Activated naive CD8-positive, alpha-beta T cell treated with anti-CD3 and anti-CD28 coated beads, Interleukin-2, amount 50 U/mL, for 24 hours (primary cell): ENCODE measurements around the gene CHD3.

Source experiments
- ATAC-seq: fragments of 150-1000 bp; cut with Tn5 transposase; one replicate; pipeline ENCODE4 v1.10.0; 2021
- DNase-seq: peaks from one replicate; pipeline ENCODE4 v3.0.0; 2021
- H3K27ac Mint-ChIP-seq: one replicate; pipeline ENCODE4 v1.8.0; 2021; ENCODE audit warnings: mild to moderate bottlenecking, mixed read lengths
- H3K27me3 Mint-ChIP-seq: one replicate; pipeline ENCODE4 v1.8.0; 2021; ENCODE audit warnings: mixed read lengths
- H3K36me3 Mint-ChIP-seq: one replicate; pipeline ENCODE4 v1.8.0; 2021; ENCODE audit warnings: low read depth, mixed read lengths
- H3K4me1 Mint-ChIP-seq: one replicate; pipeline ENCODE4 v1.8.0; 2021; ENCODE audit warnings: mixed read lengths
- H3K4me3 Mint-ChIP-seq: one replicate; pipeline ENCODE4 v1.8.0; 2021; ENCODE audit warnings: mild to moderate bottlenecking, moderate library complexity, mixed read lengths
- H3K9me3 Mint-ChIP-seq: one replicate; pipeline ENCODE4 v1.8.0; 2021; ENCODE audit warnings: mixed read lengths

Gene CHD3

GRCh38 chr17:7888184-7888920 lies at the start of gene CHD3:
Gene CHD3, plus strand, starts transcription at chr17:7888789. Its CDS starts 212 bp downstream, at chr17:7889001.
- H3K9me3 Mint-ChIP-seq = no peaks in the 10 kb centered on the region
- ATAC-seq (peak; percentile 25), DNase-seq (peak; percentile 65)
- peaks cover 10% of the 10 kb centered on the region for H3K4me1 Mint-ChIP-seq
- H3K27me3 Mint-ChIP-seq = no peaks in the 10 kb centered on the region
- H3K27ac Mint-ChIP-seq = no peak within 1 kb of the TSS
- H3K36me3 Mint-ChIP-seq = peaks cover 27% of the 10 kb centered on the region
- H3K4me3 Mint-ChIP-seq = no peak within 1 kb of the TSS

GRCh38 chr17:7839190-7839875 lies 49.3 kb upstream of the CHD3 start:
- peaks cover 59% of the 10 kb centered on the region for H3K4me1 Mint-ChIP-seq
- H3K27ac Mint-ChIP-seq = peak overlapping the region; percentile 99
- ATAC-seq (no peak), DNase-seq (no peak)
- peaks cover 4% of the 10 kb centered on the region for H3K36me3 Mint-ChIP-seq
- peak overlapping the region; percentile 89 for H3K4me3 Mint-ChIP-seq
- no peaks in the 10 kb centered on the region for H3K9me3 Mint-ChIP-seq
- H3K27me3 Mint-ChIP-seq = no peaks in the 10 kb centered on the region

GRCh38 chr17:7839876-7840261 lies 48.7 kb upstream of the CHD3 start:
- Mint-ChIP-seq H3K36me3 (peaks cover 4% of the 10 kb centered on the region), H3K27me3 (no peaks in the 10 kb centered on the region), H3K9me3 (no peaks in the 10 kb centered on the region), H3K4me1 (peaks cover 57% of the 10 kb centered on the region), H3K27ac (peak overlapping the region; percentile 99), H3K4me3 (peak overlapping the region; percentile 91)
- ATAC-seq = no peak
- DNase-seq = no peak

GRCh38 chr17:7840441-7840840 lies 48.1 kb upstream of the CHD3 start:
- H3K9me3 Mint-ChIP-seq = no peaks in the 10 kb centered on the region
- no peaks in the 10 kb centered on the region for H3K27me3 Mint-ChIP-seq
- no peak for ATAC-seq
- peaks cover 6% of the 10 kb centered on the region for H3K36me3 Mint-ChIP-seq
- H3K4me1 Mint-ChIP-seq = peaks cover 56% of the 10 kb centered on the region
- no peak for DNase-seq
- H3K4me3 Mint-ChIP-seq = peak overlapping the region; percentile 91
- peak overlapping the region; percentile 99 for H3K27ac Mint-ChIP-seq

GRCh38 chr17:7840875-7841274 lies 47.7 kb upstream of the CHD3 start:
- no peaks in the 10 kb centered on the region for H3K9me3 Mint-ChIP-seq
- peak overlapping the region; percentile 91 for H3K4me3 Mint-ChIP-seq
- H3K27me3 Mint-ChIP-seq = no peaks in the 10 kb centered on the region
- H3K36me3 Mint-ChIP-seq = peaks cover 9% of the 10 kb centered on the region
- peak overlapping the region; percentile 99 for H3K27ac Mint-ChIP-seq
- peaks cover 59% of the 10 kb centered on the region for H3K4me1 Mint-ChIP-seq
- DNase-seq (no peak), ATAC-seq (no peak)

GRCh38 chr17:7841396-7841914 lies 47.1 kb upstream of the CHD3 start:
- ATAC-seq (peak; percentile 51), DNase-seq (peak; percentile 90)
- Mint-ChIP-seq H3K27ac (peak overlapping the region; percentile 99), H3K4me3 (peak overlapping the region; percentile 91), H3K4me1 (peaks cover 61% of the 10 kb centered on the region), H3K27me3 (no peaks in the 10 kb centered on the region), H3K9me3 (no peaks in the 10 kb centered on the region), H3K36me3 (peaks cover 12% of the 10 kb centered on the region)

GRCh38 chr17:7841915-7842379 lies 46.6 kb upstream of the CHD3 start:
- Mint-ChIP-seq H3K36me3 (peaks cover 15% of the 10 kb centered on the region), H3K9me3 (no peaks in the 10 kb centered on the region), H3K4me3 (peak overlapping the region; percentile 91), H3K4me1 (peaks cover 61% of the 10 kb centered on the region), H3K27ac (peak overlapping the region; percentile 99), H3K27me3 (no peaks in the 10 kb centered on the region)
- peak; percentile 5 for ATAC-seq
- DNase-seq = peak; percentile 90

GRCh38 chr17:7842380-7843256 lies 46.0 kb upstream of the CHD3 start:
- H3K27ac Mint-ChIP-seq = peak overlapping the region; percentile 99
- no peaks in the 10 kb centered on the region for H3K9me3 Mint-ChIP-seq
- peak overlapping the region; percentile 91 for H3K4me3 Mint-ChIP-seq
- peak; percentile 96 for DNase-seq
- H3K4me1 Mint-ChIP-seq = peaks cover 56% of the 10 kb centered on the region
- peak; percentile 37 for ATAC-seq
- no peaks in the 10 kb centered on the region for H3K27me3 Mint-ChIP-seq
- H3K36me3 Mint-ChIP-seq = peaks cover 16% of the 10 kb centered on the region

- ATAC-seq = peak; percentile 0
- H3K4me1 Mint-ChIP-seq = peaks cover 54% of the 10 kb centered on the region
- H3K27me3 Mint-ChIP-seq = no peaks in the 10 kb centered on the region
- peak overlapping the region; percentile 91 for H3K4me3 Mint-ChIP-seq
- H3K9me3 Mint-ChIP-seq = no peaks in the 10 kb centered on the region
- peaks cover 17% of the 10 kb centered on the region for H3K36me3 Mint-ChIP-seq
- DNase-seq = peak; percentile 71
- peak overlapping the region; percentile 99 for H3K27ac Mint-ChIP-seq
Measured at GRCh38 chr17:7843257-7843535, 45.4 kb upstream of the CHD3 start.

GRCh38 chr17:7843536-7844291 lies 44.9 kb upstream of the CHD3 start:
- Mint-ChIP-seq H3K9me3 (no peaks in the 10 kb centered on the region), H3K27me3 (no peaks in the 10 kb centered on the region), H3K4me3 (peak overlapping the region; percentile 91), H3K4me1 (peaks cover 51% of the 10 kb centered on the region), H3K27ac (peak overlapping the region; percentile 99), H3K36me3 (peaks cover 18% of the 10 kb centered on the region)
- DNase-seq = peak; percentile 93
- ATAC-seq = peak; percentile 16

- Mint-ChIP-seq H3K4me1 (peaks cover 44% of the 10 kb centered on the region), H3K4me3 (peak overlapping the region; percentile 91), H3K9me3 (no peaks in the 10 kb centered on the region), H3K27ac (peak overlapping the region; percentile 99), H3K36me3 (peaks cover 18% of the 10 kb centered on the region), H3K27me3 (no peaks in the 10 kb centered on the region)
- DNase-seq = peak; percentile 87
- ATAC-seq = peak; percentile 55
Measured at GRCh38 chr17:7844292-7845154, 44.1 kb upstream of the CHD3 start.

GRCh38 chr17:7845359-7846062 lies 43.1 kb upstream of the CHD3 start:
- Mint-ChIP-seq H3K27ac (peak overlapping the region; percentile 99), H3K4me1 (peaks cover 44% of the 10 kb centered on the region), H3K4me3 (peak overlapping the region; percentile 91), H3K36me3 (peaks cover 26% of the 10 kb centered on the region), H3K27me3 (no peaks in the 10 kb centered on the region), H3K9me3 (no peaks in the 10 kb centered on the region)
- no peak for ATAC-seq
- no peak for DNase-seq
